Prostate gland (tissue), 2 donors: ENCODE data around the gene SUN1. TPM values are rescaled to one million over a fixed set of nuclear protein-coding genes. Genes with fewer than 3 reads are reported as not detected.

Experiments
- DNase-seq: peaks from one replicate; pipeline ENCODE4 v3.0.0-alpha.2; 2019; ENCODE audit warnings: low spot score
- H3K27ac ChIP-seq, 2 donors: fragments of 200-600 bp; sonication (generic); 2 replicates each; pipeline ENCODE4 v1.5.1; 2017 to 2019
- H3K27me3 ChIP-seq: fragments of 200-600 bp; sonication (generic); replicated peaks from 2 replicates; pipeline ENCODE4 v1.5.1; 2019; ENCODE audit not compliant: insufficient read depth
- H3K36me3 ChIP-seq, 2 donors: fragments of 200-600 bp; sonication (generic); 1 replicate in 1 of 2; 2 replicates in 1 of 2; pipeline versions ENCODE4 v1.5.1 to v1.8.1; 2017 to 2019
- H3K4me1 ChIP-seq: fragments of 200-600 bp; sonication (generic); replicated peaks from 2 replicates; pipeline ENCODE4 v1.5.1; 2019
- H3K4me3 ChIP-seq, 2 donors: fragments of 200-600 bp; sonication (generic); 2 replicates each; pipeline ENCODE4 v1.5.1; 2017 to 2019
- H3K9me3 ChIP-seq: fragments of 200-600 bp; sonication (generic); 2 replicates; pipeline ENCODE4 v1.5.1; 2017
- CTCF ChIP-seq, 4 experiments: fragments of 200-600 bp in 2 of 4; fragments of 450-650 bp in 2 of 4; sonication (generic) in 2 of 4; IDR thresholded peaks; 1 replicate in 3 of 4; 2 replicates in 1 of 4; pipeline ENCODE4 v1.5.1; 2016 to 2019; ENCODE audit warnings: antibody characterized with exemption in 4 of 4, mild to moderate bottlenecking in 2 of 4, moderate library complexity in 2 of 4
- POLR2A ChIP-seq: fragments of 450-650 bp; IDR thresholded peaks from one replicate; pipeline ENCODE4 v1.6.1; 2016; ENCODE audit warnings: antibody characterized with exemption, mild to moderate bottlenecking
- POLR2AphosphoS5 ChIP-seq: sonication (generic); formaldehyde crosslinking; IDR thresholded peaks from one replicate; pipeline ENCODE4 v1.6.1; 2017; ENCODE audit warnings: antibody characterized with exemption
- WGBS: methylation state at CpG from one replicate; pipeline ENCODE4 v1.1.5; 2018; 5-methylcytosine and 5-hydroxymethylcytosine counted together
- intact Hi-C: fragments of 100-400 bp; cut with DNase I; formaldehyde crosslinking; loops from one replicate; pipeline ENCODE4 v1.14.2; 2022
- total RNA-seq, 2 donors: library from RNA; depleted of rRNA; stranded (reverse); fragments of >200 nt; gene quantifications; one replicate each; pipeline ENCODE4 v1.1.0, GENCODE V29; 2016

The SUN1 gene
- total RNA-seq, 2 donors from 2014 or later: 106 to 177 TPM

GRCh38 chr7:820341-820740 lies 11.9 kb upstream of the SUN1 start:
- no peak for DNase-seq
- Histone ChIP-seq H3K27me3 (no peaks in the 10 kb centered on the region), H3K9me3 (no peaks in the 10 kb centered on the region), H3K4me1 (no peaks in the 10 kb centered on the region), H3K27ac (no peak overlapping the region), H3K4me3 (no peak overlapping the region), H3K36me3 (no peaks in the 10 kb centered on the region)
- intact Hi-C loops: no loop called here
- WGBS: 88% methylated on average over 1 of the region's 1 CpG
- no peak for TF ChIP-seq POLR2AphosphoS5
- TF ChIP-seq CTCF (IDR thresholded peaks at IDR 0.05): no peak
- no peak for TF ChIP-seq POLR2A

- Histone ChIP-seq H3K36me3 (no peaks in the 10 kb centered on the region), H3K9me3 (no peaks in the 10 kb centered on the region), H3K4me3 (no peak overlapping the region), H3K27me3 (no peaks in the 10 kb centered on the region), H3K4me1 (no peaks in the 10 kb centered on the region), H3K27ac (no peak overlapping the region)
- no peak for TF ChIP-seq CTCF (IDR thresholded peaks at IDR 0.05)
- no peak for TF ChIP-seq POLR2AphosphoS5
- TF ChIP-seq POLR2A: no peak
- no peak for DNase-seq
- WGBS: 57% methylated on average over 11 of the region's 11 CpGs
- intact Hi-C loops: no loop called here
Observed at GRCh38 chr7:821688-822087, 10.6 kb upstream of the SUN1 start.

- intact Hi-C loops: no loop called here
- Histone ChIP-seq H3K36me3 (no peaks in the 10 kb centered on the region), H3K4me1 (no peaks in the 10 kb centered on the region), H3K27ac (no peak overlapping the region), H3K9me3 (no peaks in the 10 kb centered on the region), H3K4me3 (no peak overlapping the region), H3K27me3 (no peaks in the 10 kb centered on the region)
- no peak for DNase-seq
- TF ChIP-seq POLR2AphosphoS5 (no peak), CTCF (IDR thresholded peaks at IDR 0.05) (no peak), POLR2A (no peak)
- 89% methylated on average over 32 of the region's 32 CpGs for WGBS
Observed at GRCh38 chr7:822692-823276, 9.5 kb upstream of the SUN1 start.

- no peak for TF ChIP-seq POLR2AphosphoS5
- TF ChIP-seq POLR2A: no peak
- no peak for TF ChIP-seq CTCF (IDR thresholded peaks at IDR 0.05)
- no peaks in the 10 kb centered on the region for H3K27me3 ChIP-seq
- no peaks in the 10 kb centered on the region for H3K9me3 ChIP-seq
- WGBS: 47% methylated on average over 8 of the region's 8 CpGs
- H3K4me3 ChIP-seq: no peak overlapping the region
- no peaks in the 10 kb centered on the region for H3K4me1 ChIP-seq
- peak overlapping the region in 1 of 2 donors; percentile 3 for H3K27ac ChIP-seq
- no peaks in the 10 kb centered on the region for H3K36me3 ChIP-seq
- DNase-seq: no peak
- intact Hi-C loops: no loop called here
Observed at GRCh38 chr7:823649-824048, 8.6 kb upstream of the SUN1 start.

- peak overlapping the region in 1 of 2 donors; percentile 3 for H3K27ac ChIP-seq
- 67% methylated on average over 7 of the region's 7 CpGs for WGBS
- no peak for DNase-seq
- H3K4me1 ChIP-seq: no peaks in the 10 kb centered on the region
- no peak overlapping the region for H3K4me3 ChIP-seq
- no peaks in the 10 kb centered on the region for H3K27me3 ChIP-seq
- H3K36me3 ChIP-seq: no peaks in the 10 kb centered on the region
- no peaks in the 10 kb centered on the region for H3K9me3 ChIP-seq
- intact Hi-C loops: no loop called here
- TF ChIP-seq POLR2A: no peak
- no peak for TF ChIP-seq CTCF (IDR thresholded peaks at IDR 0.05)
- no peak for TF ChIP-seq POLR2AphosphoS5
Observed at GRCh38 chr7:824081-824480, 8.2 kb upstream of the SUN1 start.
